Measurements from ENCODE around the gene TANGO6.

Gene TANGO6

DNA sequence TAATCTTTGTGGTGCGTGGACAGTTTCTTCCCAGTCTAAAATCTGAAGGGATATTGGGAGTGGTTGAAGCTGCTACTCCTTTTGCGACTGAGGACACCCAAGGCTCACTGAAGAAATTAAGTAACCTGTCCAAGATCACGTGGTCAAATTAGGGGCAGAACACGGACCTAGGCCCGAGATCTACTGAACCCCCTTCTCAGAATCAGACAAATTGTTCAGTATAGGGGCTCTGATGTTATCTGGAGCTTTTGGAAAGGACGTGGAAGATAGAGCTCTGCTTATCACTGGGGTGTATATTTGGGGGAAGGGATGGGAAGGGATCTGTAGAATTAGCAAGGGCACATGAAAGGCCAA is 857 bp downstream of the TANGO6 start:
- DNase-seq: peak in 1 of 2 experiments; percentile 56
- TF ChIP-seq POLR2A (IDR thresholded peaks at IDR 0.05; ENCODE audit: low read length) (no peak), GATA1 (IDR thresholded peaks at IDR 0.05; ENCODE audit: low read depth, low read length) (no peak)

DNA sequence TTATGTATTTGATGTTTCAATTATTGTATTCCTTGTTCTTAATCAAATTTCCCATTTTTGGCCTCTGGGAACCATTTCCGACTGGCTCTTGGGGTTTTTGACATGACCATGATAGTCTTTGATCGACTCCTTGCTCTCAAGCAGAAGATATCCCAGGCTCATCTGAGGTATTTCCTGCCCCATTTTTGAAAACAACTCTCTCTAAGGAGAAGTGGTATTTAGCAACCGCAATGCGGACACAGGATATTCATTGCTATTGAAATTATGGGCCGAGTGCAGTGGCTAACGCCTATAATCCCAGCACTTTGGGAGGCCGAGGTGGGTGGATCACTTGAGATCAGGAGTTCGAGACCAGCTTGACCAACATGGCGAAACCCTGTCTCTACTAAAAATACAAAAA is 5.5 kb downstream of the TANGO6 start:
- DNase-seq: no peak
- TF ChIP-seq GATA1 (IDR thresholded peaks at IDR 0.05; ENCODE audit: low read depth, low read length) (no peak), POLR2A (IDR thresholded peaks at IDR 0.05; ENCODE audit: low read length) (no peak)

DNA sequence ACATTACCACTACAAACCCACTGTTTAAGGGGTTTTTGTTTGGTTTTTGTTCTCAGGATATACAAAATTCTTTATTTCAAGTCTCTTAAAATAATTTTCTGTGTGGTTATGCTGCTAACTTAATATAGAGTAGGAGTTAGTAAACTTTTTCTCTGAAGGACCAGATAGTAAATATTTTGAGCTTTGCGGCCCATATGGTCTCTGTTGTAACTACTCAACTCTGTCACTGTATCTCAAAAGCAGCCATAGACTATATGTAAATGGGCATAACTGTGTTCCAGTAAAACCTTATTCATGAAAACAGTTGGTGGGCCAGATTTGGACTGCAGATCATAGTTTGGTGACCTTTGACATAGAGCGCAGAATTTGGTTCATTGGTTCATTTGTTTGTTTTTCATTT is 7.2 kb downstream of the TANGO6 start:
- DNase-seq: no peak
- TF ChIP-seq POLR2A (IDR thresholded peaks at IDR 0.05; ENCODE audit: low read length) (no peak), GATA1 (IDR thresholded peaks at IDR 0.05; ENCODE audit: low read depth, low read length) (no peak)

GRCh38 chr16:68851601-68852000 is 8.3 kb downstream of the TANGO6 start:
- DNase-seq: no peak
- TF ChIP-seq POLR2A (IDR thresholded peaks at IDR 0.05; ENCODE audit: low read length) (no peak), GATA1 (IDR thresholded peaks at IDR 0.05; ENCODE audit: low read depth, low read length) (no peak)

GRCh38 chr16:68857479-68857878 is 14.1 kb downstream of the TANGO6 start:
- DNase-seq: no peak
- TF ChIP-seq POLR2A (IDR thresholded peaks at IDR 0.05; ENCODE audit: low read length) (no peak), GATA1 (IDR thresholded peaks at IDR 0.05; ENCODE audit: low read depth, low read length) (no peak)

- DNase-seq: no peak
These were observed 16.5 kb downstream of the TANGO6 start for GRCh38 chr16:68859828-68860227.

GRCh38 chr16:68860978-68861892 is 17.9 kb downstream of the TANGO6 start:
- TF ChIP-seq POLR2A (IDR thresholded peaks at IDR 0.05; ENCODE audit: low read length): no peak
- peak; percentile 46 to 47 for DNase-seq

More at GRCh38 chr16:68859828-68860227, 16.5 kb downstream of the TANGO6 start:
- TF ChIP-seq POLR2A (IDR thresholded peaks at IDR 0.05; ENCODE audit: low read length) (no peak), GATA1 (IDR thresholded peaks at IDR 0.05; ENCODE audit: low read depth, low read length) (no peak)

DNA sequence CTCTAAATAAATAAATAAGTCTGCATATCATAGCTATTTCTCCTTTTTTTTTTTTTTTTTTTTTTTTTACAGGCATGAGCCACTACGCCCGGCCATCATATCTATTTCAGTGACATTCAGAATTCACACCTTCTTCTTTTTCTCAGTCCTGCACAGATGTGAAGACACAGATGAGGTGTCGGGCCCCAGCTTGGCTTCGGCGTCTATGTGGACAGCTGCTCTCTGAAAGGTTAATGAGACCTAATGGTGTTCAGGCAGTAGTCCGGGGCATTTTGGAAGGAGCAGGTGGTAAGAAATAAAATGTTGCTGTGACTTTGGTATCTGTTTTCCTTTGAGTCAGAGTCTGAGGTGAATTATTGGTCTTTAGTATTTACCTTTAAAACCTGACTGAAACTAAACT is 23.6 kb downstream of the TANGO6 start:
- TF ChIP-seq GATA1 (IDR thresholded peaks at IDR 0.05; ENCODE audit: low read depth, low read length) (no peak), POLR2A (IDR thresholded peaks at IDR 0.05; ENCODE audit: low read length) (no peak)
- no peak for DNase-seq

DNA sequence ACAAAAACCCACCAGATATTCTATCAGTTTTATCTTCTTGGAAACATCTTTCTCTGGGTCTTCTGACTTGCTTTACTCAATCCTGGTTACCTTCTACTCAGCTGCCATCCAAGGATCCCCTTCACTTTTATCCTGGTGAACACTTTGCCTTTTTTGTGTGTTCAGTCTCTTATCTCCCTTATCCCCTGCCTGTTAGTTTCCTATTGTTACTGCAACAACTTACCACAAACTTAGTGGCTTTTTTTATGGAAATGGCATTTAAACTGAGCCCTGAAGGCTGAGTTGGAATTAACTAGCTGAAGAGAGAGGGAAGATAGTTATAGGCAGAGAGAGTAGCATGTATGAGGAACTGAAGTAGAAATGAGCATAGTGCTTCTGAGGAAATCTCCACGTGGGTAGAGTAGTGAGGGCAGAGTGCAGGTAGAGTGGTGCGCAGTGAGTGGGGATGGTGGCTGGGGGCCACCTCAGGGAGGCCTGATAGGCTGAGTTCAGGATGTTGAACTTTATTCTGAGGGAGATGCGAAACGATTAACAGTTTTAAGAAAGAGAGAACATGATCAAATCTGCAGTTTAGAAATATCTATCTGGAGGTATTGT is 26.3 kb downstream of the TANGO6 start:
- TF ChIP-seq GATA1 (IDR thresholded peaks at IDR 0.05; ENCODE audit: low read depth, low read length) (no peak), POLR2A (IDR thresholded peaks at IDR 0.05; ENCODE audit: low read length) (no peak)

DNA sequence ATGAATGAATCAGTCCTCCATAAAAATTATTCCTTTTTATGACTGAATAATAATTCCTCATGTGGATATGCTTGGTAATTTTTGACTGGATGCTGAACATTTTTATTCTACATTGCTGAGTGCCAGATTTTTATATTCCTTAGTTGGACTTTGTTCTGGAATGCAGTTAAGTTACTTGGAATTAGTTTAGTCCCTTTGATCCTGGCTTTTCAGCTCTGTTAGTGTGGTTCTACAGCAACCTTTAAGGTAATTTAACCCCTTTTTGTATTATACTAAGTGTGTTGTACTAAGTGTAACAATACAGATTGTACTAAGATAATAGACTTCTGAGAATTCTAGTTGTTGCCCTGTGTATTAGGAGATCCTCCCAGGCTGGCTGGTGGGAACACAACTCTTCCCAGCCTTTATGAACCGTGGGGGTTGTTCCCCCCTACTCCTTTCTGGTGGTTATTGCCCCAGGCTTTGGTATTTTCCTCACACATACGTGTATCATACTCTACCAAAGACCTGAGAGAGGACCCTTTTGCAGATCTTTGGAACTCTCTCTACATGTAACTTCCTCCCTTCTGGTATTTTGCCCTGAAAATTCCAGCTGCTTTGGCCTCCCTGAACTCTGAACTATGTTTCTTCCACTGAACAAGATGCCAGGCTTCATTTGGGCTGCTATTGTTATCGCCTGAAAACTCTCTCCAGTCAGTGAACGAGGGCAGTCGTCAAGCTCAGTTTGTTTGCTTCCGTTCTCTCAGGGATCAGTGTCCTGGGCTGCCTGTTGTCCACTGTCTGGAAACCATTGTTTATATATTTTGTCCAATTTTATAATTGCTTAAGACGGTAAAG is 30.5 kb downstream of the TANGO6 start:
- DNase-seq: no peak
- TF ChIP-seq POLR2A (IDR thresholded peaks at IDR 0.05; ENCODE audit: low read length) (no peak), GATA1 (IDR thresholded peaks at IDR 0.05; ENCODE audit: low read depth, low read length) (no peak)

More for the DNA sequence above, 26.3 kb downstream of the TANGO6 start:
- DNase-seq: no peak

DNA sequence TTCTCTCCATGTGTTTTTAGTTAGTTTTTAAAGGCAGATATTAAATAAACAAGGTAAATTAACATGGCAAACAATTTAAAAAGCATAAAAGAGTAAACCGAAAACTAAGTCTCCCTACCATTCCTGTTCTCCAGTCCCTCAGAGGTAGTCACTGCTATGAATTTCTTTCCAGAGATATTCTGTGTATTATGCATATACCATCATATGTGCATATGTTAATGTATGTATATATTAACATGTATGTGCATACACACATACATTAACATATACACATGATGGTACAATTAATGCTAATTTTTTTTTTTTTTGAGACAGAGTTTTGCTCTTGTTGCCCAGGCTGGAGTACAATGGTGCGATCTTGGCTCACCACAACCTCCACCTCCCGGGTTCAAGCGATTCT is 32.5 kb downstream of the TANGO6 start:
- DNase-seq: no peak
- TF ChIP-seq GATA1 (IDR thresholded peaks at IDR 0.05; ENCODE audit: low read depth, low read length): no peak
- TF ChIP-seq POLR2A (IDR thresholded peaks at IDR 0.05; ENCODE audit: low read length): no peak

GRCh38 chr16:68883685-68884084 is 40.4 kb downstream of the TANGO6 start:
- no peak for DNase-seq
- no peak for TF ChIP-seq GATA1 (IDR thresholded peaks at IDR 0.05; ENCODE audit: low read depth, low read length)
- no peak for TF ChIP-seq POLR2A (IDR thresholded peaks at IDR 0.05; ENCODE audit: low read length)

DNA sequence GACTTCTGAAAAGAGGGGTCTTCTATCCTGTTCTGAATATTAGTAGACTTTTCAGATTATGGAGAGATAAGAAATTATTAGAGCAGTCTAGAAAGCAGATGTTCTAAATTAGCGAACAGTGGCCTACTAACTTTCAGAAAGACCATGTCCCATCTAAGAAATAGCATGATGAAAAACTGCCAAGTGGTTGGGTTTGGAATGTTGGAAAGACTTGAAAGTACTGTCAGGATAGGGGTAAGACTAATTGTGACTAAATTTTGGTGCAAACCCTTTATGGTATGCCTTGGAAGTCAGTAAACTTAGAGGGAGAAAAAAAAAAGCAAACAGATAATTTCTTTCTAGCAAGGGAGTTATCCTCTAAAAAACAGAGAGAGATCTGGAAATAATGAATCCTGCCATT is 41.1 kb downstream of the TANGO6 start:
- no peak for DNase-seq
- TF ChIP-seq POLR2A (IDR thresholded peaks at IDR 0.05; ENCODE audit: low read length) (no peak), GATA1 (IDR thresholded peaks at IDR 0.05; ENCODE audit: low read depth, low read length) (no peak)
